22Rv1 (cell line): ENCODE measurements around the gene DACH2.

ENCODE experiments used
- CTCF ChIP-seq: fragments of 450-650 bp; IDR thresholded peaks from 2 replicates; pipeline ENCODE4 v1.5.1; 2017; ENCODE audit warnings: mild to moderate bottlenecking
- ZFX ChIP-seq: fragments of 450-650 bp; IDR thresholded peaks from 2 replicates; pipeline ENCODE4 v1.6.1; 2017; ENCODE audit warnings: antibody characterized with exemption, borderline replicate concordance

- TF ChIP-seq CTCF (no peak), ZFX (no peak)
Measured at GRCh38 chrX:86370927-86371326, 222.7 kb downstream of the DACH2 start.
